GM18907 (cell line): Measurements from ENCODE around the gene GRID2IP.
A peak's percentile ranks its signal among the peaks of the same experiment; 100 is the strongest.

ENCODE experiments used
- ATAC-seq: cut with Tn5 transposase; IDR thresholded peaks from one replicate; pipeline ENCODE4 v1.9.1; 2021; ENCODE audit warnings: mild to moderate bottlenecking, moderate library complexity; ENCODE audit not compliant: unreplicated experiment

GRID2IP gene

GRCh38 chr7:6563936-6564770 lies 12.9 kb upstream of the GRID2IP start:
- ATAC-seq, result no peak

- no peak for ATAC-seq
Measured at GRCh38 chr7:6562106-6562505, 10.8 kb upstream of the GRID2IP start.

GRCh38 chr7:6559896-6560295 lies 8.6 kb upstream of the GRID2IP start:
- no peak for ATAC-seq

- no peak for ATAC-seq
Measured at GRCh38 chr7:6558837-6559236, 7.6 kb upstream of the GRID2IP start.

GRCh38 chr7:6556196-6556595 lies 4.9 kb upstream of the GRID2IP start:
- ATAC-seq, result no peak

- no peak for ATAC-seq
Measured at GRCh38 chr7:6554848-6555247, 3.6 kb upstream of the GRID2IP start.

GRCh38 chr7:6553448-6554044 lies 2.3 kb upstream of the GRID2IP start:
- ATAC-seq, result no peak

GRCh38 chr7:6547400-6547799 lies 3.9 kb downstream of the GRID2IP start:
- ATAC-seq, result no peak

- ATAC-seq, result no peak
Measured at GRCh38 chr7:6546498-6547251, 4.6 kb downstream of the GRID2IP start.

GRCh38 chr7:6545398-6546126 lies 5.7 kb downstream of the GRID2IP start:
- ATAC-seq, result peak; percentile 57

GRCh38 chr7:6542368-6542767 lies 8.9 kb downstream of the GRID2IP start:
- no peak for ATAC-seq

- no peak for ATAC-seq
Measured at GRCh38 chr7:6536262-6537260, 14.7 kb downstream of the GRID2IP start.

- no peak for ATAC-seq
Measured at GRCh38 chr7:6533893-6534495, 17.3 kb downstream of the GRID2IP start.

- no peak for ATAC-seq
Measured at GRCh38 chr7:6532516-6532915, 18.7 kb downstream of the GRID2IP start.

- ATAC-seq, result no peak
Measured at GRCh38 chr7:6531492-6532279, 19.6 kb downstream of the GRID2IP start.

- ATAC-seq, result no peak
Measured at GRCh38 chr7:6530626-6531491, 20.4 kb downstream of the GRID2IP start.

GRCh38 chr7:6529643-6530042 lies 21.6 kb downstream of the GRID2IP start:
- ATAC-seq, result no peak
